SK-N-SH (cell line): ENCODE data around the gene RAB6A.

Experiments
- CTCF ChIP-seq: fragments of 200-600 bp; sonication (generic); IDR thresholded peaks from 2 replicates; pipeline ENCODE4 v1.6.1; 2017; ENCODE audit warnings: antibody characterized with exemption, mild to moderate bottlenecking, moderate library complexity
- EP300 ChIP-seq, 2 experiments: IDR thresholded peaks; 2 replicates each; pipeline versions ENCODE4 v1.4.0 to v1.6.1; 2012; ENCODE audit warnings: borderline replicate concordance in 1 of 2, low read depth in 1 of 2, low read length in 1 of 2
- FOXJ3 ChIP-seq: sonication (generic); formaldehyde crosslinking; IDR thresholded peaks from 2 replicates; pipeline ENCODE4 v1.5.1; 2020; ENCODE audit warnings: mild to moderate bottlenecking, missing genetic modification reagents
- GABPA ChIP-seq: IDR thresholded peaks from 2 replicates; pipeline ENCODE4 v1.4.0; 2012; ENCODE audit warnings: low read depth, mild to moderate bottlenecking
- POLR2AphosphoS5 ChIP-seq: IDR thresholded peaks from 2 replicates; pipeline ENCODE4 v1.6.1; 2012; ENCODE audit warnings: low read depth, low read length
- SIN3A ChIP-seq: IDR thresholded peaks from 2 replicates; pipeline ENCODE4 v1.6.1; 2012; ENCODE audit warnings: low read depth, mild to moderate bottlenecking, low read length, moderate library complexity, borderline replicate concordance
- SMC3 ChIP-seq: IDR thresholded peaks from 2 replicates; pipeline ENCODE4 v1.6.1; 2012; ENCODE audit warnings: low read depth, low read length, improper control_type of control experiment
- TAF1 ChIP-seq: IDR thresholded peaks from 2 replicates; pipeline ENCODE4 v1.6.1; 2012; ENCODE audit warnings: low read depth, mild to moderate bottlenecking, low read length, moderate library complexity, borderline replicate concordance
- TCF12 ChIP-seq: IDR thresholded peaks from 2 replicates; pipeline ENCODE4 v1.4.0; 2012
- TF ChIP-seq, protein P1 (sequence below): IDR thresholded peaks from 2 replicates; pipeline ENCODE4 v1.6.1; 2012; ENCODE audit warnings: mild to moderate bottlenecking, low read depth, low read length, moderate library complexity

DNA sequence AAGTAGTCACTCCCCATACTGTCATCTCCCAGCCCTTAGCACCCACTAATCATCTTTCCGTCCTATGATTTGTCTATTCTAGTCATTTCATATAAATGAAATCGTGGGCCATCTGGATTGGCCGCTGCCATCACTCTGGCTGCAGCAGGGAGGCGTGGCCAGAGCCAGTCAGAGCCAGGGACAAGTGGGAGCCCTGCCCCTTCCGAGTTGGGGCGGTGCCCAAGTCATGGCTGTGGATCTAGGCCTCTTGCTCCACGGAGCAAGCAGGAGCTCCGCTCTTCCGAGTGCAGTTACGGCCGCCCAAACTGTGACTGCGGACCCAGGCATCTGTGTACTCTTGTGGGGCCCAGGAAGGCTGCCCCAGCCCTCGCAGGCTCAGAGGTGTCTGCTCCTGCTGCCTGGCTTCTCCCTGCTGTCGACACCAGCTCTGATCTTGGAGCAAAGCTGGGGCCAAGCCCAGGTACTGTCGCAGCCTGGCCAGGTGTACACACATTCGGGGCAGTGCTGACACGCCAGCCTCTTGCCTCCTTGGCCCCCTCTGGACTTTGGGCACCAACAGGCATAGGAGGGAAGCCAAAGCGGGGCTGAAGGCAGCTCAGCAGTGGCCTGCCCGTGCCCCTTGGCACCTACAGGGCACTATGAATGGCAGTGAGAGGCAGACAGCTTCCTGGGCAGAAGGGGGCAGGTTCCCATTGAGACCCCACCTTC is 35.2 kb upstream of the RAB6A start:
- TF ChIP-seq CTCF (no peak), EP300 (IDR thresholded peaks at IDR 0.05; ENCODE audit: borderline replicate concordance in 1 of 2, low read depth in 1 of 2, low read length in 1 of 2) (no peak), POLR2AphosphoS5 (no peak), GABPA (no peak), TAF1 (no peak), FOXJ3 (CRISPR knock-in tag) (no peak), TCF12 (no peak), SMC3 (no peak), SIN3A (no peak)
- TF ChIP-seq, protein P1, sequence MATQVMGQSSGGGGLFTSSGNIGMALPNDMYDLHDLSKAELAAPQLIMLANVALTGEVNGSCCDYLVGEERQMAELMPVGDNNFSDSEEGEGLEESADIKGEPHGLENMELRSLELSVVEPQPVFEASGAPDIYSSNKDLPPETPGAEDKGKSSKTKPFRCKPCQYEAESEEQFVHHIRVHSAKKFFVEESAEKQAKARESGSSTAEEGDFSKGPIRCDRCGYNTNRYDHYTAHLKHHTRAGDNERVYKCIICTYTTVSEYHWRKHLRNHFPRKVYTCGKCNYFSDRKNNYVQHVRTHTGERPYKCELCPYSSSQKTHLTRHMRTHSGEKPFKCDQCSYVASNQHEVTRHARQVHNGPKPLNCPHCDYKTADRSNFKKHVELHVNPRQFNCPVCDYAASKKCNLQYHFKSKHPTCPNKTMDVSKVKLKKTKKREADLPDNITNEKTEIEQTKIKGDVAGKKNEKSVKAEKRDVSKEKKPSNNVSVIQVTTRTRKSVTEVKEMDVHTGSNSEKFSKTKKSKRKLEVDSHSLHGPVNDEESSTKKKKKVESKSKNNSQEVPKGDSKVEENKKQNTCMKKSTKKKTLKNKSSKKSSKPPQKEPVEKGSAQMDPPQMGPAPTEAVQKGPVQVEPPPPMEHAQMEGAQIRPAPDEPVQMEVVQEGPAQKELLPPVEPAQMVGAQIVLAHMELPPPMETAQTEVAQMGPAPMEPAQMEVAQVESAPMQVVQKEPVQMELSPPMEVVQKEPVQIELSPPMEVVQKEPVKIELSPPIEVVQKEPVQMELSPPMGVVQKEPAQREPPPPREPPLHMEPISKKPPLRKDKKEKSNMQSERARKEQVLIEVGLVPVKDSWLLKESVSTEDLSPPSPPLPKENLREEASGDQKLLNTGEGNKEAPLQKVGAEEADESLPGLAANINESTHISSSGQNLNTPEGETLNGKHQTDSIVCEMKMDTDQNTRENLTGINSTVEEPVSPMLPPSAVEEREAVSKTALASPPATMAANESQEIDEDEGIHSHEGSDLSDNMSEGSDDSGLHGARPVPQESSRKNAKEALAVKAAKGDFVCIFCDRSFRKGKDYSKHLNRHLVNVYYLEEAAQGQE = no peak
